GM12878 (cell line): ENCODE data around the gene OPTC. TPM values are rescaled to one million over a fixed set of nuclear protein-coding genes. Genes with fewer than 3 reads are reported as not detected.

ENCODE experiments used
- polyA plus RNA-seq, 11 experiments: library from polyadenylated mRNA; depleted of rRNA in 4 of 11; unstranded in 6 of 11; stranded (reverse) in 5 of 11; fragments of >200 nt; fragmentation: Nextera tagmentation in 4 of 11; fragmentation: Illumina TruSeq in 1 of 11; extraction: Ambion mirVana in 4 of 11; extraction: Trizol in 1 of 11; gene quantifications; 1 replicate in 1 of 11; 2 replicates in 10 of 11; pipeline versions ENCODE4 v1.2.1 to v1.2.3, GENCODE V29; 2011 to 2016; ENCODE audit warnings: inconsistent platforms in 2 of 11, missing spikeins in 2 of 11, low read depth in 1 of 11
- total RNA-seq, 4 experiments: library from RNA; depleted of rRNA in 3 of 4; stranded (reverse); fragments of >200 nt in 3 of 4; fragmentation: Illumina TruSeq in 1 of 4; extraction: Trizol in 1 of 4; gene quantifications; 2 replicates each; pipeline versions ENCODE4 v1.2.1 to v1.2.3, GENCODE V29; 2013 to 2021

Gene OPTC
- total and polyA plus RNA-seq, 10 of the 15 experiments (the other 5 are each of a cell fraction or from before 2014, with no cell fraction given), result not detected

Other genes starting within 250 kb of the OPTC start
- 127 and 144 TPM in 2 replicates for gene BTG2, start 188.6 kb upstream of the OPTC start, total RNA-seq (2014; rRNA removed)
- 66.4 and 68.1 TPM in 2 replicates for gene BTG2, start 188.6 kb upstream of the OPTC start, total RNA-seq (2014; rRNA removed; fragmentation: Illumina TruSeq; extraction: Trizol)
- 109 TPM in 2 replicates for gene BTG2, start 188.6 kb upstream of the OPTC start, total RNA-seq (2021)
- 131 and 136 TPM in 2 replicates for gene BTG2, start 188.6 kb upstream of the OPTC start, polyA plus RNA-seq (2011; rRNA removed)
- gene BTG2, start 188.6 kb upstream of the OPTC start, polyA plus RNA-seq (2014; fragmentation: Illumina TruSeq; extraction: Trizol), result 93.3 and 104 TPM in 2 replicates
- gene BTG2, start 188.6 kb upstream of the OPTC start, polyA plus RNA-seq (2014; fragmentation: Nextera tagmentation; extraction: Ambion mirVana), result 10 to 100 TPM; 23.3 to 37.2 TPM
- gene BTG2, start 188.6 kb upstream of the OPTC start, polyA plus RNA-seq (2014; rRNA removed), result 160 and 187 TPM in 2 replicates
- gene BTG2, start 188.6 kb upstream of the OPTC start, polyA plus RNA-seq (2016; fragmentation: Nextera tagmentation; extraction: Ambion mirVana), result 100 to 1,000 TPM in 1 of 2 experiments, 10 to 100 TPM in 1; 91.0 to 103 TPM
- gene FMOD, start 143.0 kb upstream of the OPTC start, total RNA-seq (2014; rRNA removed), result not detected in 2 replicates
- not detected in 2 replicates for gene FMOD, start 143.0 kb upstream of the OPTC start, total RNA-seq (2014; rRNA removed; fragmentation: Illumina TruSeq; extraction: Trizol)
- 0.19 and 0.26 TPM in 2 replicates for gene FMOD, start 143.0 kb upstream of the OPTC start, total RNA-seq (2021)
- 0.11 and 0.27 TPM in 2 replicates for gene FMOD, start 143.0 kb upstream of the OPTC start, polyA plus RNA-seq (2011; rRNA removed)
- gene FMOD, start 143.0 kb upstream of the OPTC start, polyA plus RNA-seq (2014; fragmentation: Illumina TruSeq; extraction: Trizol), result 0.03 TPM in 1 of 2 replicates, not detected in the other
- gene FMOD, start 143.0 kb upstream of the OPTC start, polyA plus RNA-seq (2014; fragmentation: Nextera tagmentation; extraction: Ambion mirVana), result not detected
- gene FMOD, start 143.0 kb upstream of the OPTC start, polyA plus RNA-seq (2014; rRNA removed), result not detected in 2 replicates
- gene FMOD, start 143.0 kb upstream of the OPTC start, polyA plus RNA-seq (2016; fragmentation: Nextera tagmentation; extraction: Ambion mirVana), result not detected
- gene PRELP, start 18.3 kb upstream of the OPTC start, total RNA-seq (2014; rRNA removed), result not detected in 2 replicates
- not detected in 2 replicates for gene PRELP, start 18.3 kb upstream of the OPTC start, total RNA-seq (2014; rRNA removed; fragmentation: Illumina TruSeq; extraction: Trizol)
- 0.05 TPM in 2 replicates for gene PRELP, start 18.3 kb upstream of the OPTC start, total RNA-seq (2021)
- gene PRELP, start 18.3 kb upstream of the OPTC start, polyA plus RNA-seq (2011; rRNA removed), result not detected in 2 replicates
- not detected in 2 replicates for gene PRELP, start 18.3 kb upstream of the OPTC start, polyA plus RNA-seq (2014; fragmentation: Illumina TruSeq; extraction: Trizol)
- not detected for gene PRELP, start 18.3 kb upstream of the OPTC start, polyA plus RNA-seq (2014; fragmentation: Nextera tagmentation; extraction: Ambion mirVana)
- not detected in 2 replicates for gene PRELP, start 18.3 kb upstream of the OPTC start, polyA plus RNA-seq (2014; rRNA removed)
- gene PRELP, start 18.3 kb upstream of the OPTC start, polyA plus RNA-seq (2016; fragmentation: Nextera tagmentation; extraction: Ambion mirVana), result under 1 TPM in 1 of 2 experiments, not detected in 1; 0.03 TPM
- gene ATP2B4, start 132.7 kb downstream of the OPTC start, total RNA-seq (2014; rRNA removed), result 4.6 and 5.5 TPM in 2 replicates
- 5.5 and 5.7 TPM in 2 replicates for gene ATP2B4, start 132.7 kb downstream of the OPTC start, total RNA-seq (2014; rRNA removed; fragmentation: Illumina TruSeq; extraction: Trizol)
- 7.1 and 7.6 TPM in 2 replicates for gene ATP2B4, start 132.7 kb downstream of the OPTC start, total RNA-seq (2021)
- 2.5 and 3.0 TPM in 2 replicates for gene ATP2B4, start 132.7 kb downstream of the OPTC start, polyA plus RNA-seq (2011; rRNA removed)
- 8.4 and 10.0 TPM in 2 replicates for gene ATP2B4, start 132.7 kb downstream of the OPTC start, polyA plus RNA-seq (2014; fragmentation: Illumina TruSeq; extraction: Trizol)
- 1 to 10 TPM; 2.3 to 2.6 TPM for gene ATP2B4, start 132.7 kb downstream of the OPTC start, polyA plus RNA-seq (2014; fragmentation: Nextera tagmentation; extraction: Ambion mirVana)
- 5.5 and 6.3 TPM in 2 replicates for gene ATP2B4, start 132.7 kb downstream of the OPTC start, polyA plus RNA-seq (2014; rRNA removed)
- gene ATP2B4, start 132.7 kb downstream of the OPTC start, polyA plus RNA-seq (2016; fragmentation: Nextera tagmentation; extraction: Ambion mirVana), result 1 to 10 TPM; 2.0 to 2.5 TPM